ENCODE results near the gene REEP2. TPM values are rescaled to one million over a fixed set of nuclear protein-coding genes. Genes with fewer than 3 reads are reported as not detected.
A peak's percentile ranks its signal among the peaks of the same experiment; 100 is the strongest.

REEP2 gene
- polyA plus RNA-seq, 1 donor from 2014 or later: 146 TPM

DNA sequence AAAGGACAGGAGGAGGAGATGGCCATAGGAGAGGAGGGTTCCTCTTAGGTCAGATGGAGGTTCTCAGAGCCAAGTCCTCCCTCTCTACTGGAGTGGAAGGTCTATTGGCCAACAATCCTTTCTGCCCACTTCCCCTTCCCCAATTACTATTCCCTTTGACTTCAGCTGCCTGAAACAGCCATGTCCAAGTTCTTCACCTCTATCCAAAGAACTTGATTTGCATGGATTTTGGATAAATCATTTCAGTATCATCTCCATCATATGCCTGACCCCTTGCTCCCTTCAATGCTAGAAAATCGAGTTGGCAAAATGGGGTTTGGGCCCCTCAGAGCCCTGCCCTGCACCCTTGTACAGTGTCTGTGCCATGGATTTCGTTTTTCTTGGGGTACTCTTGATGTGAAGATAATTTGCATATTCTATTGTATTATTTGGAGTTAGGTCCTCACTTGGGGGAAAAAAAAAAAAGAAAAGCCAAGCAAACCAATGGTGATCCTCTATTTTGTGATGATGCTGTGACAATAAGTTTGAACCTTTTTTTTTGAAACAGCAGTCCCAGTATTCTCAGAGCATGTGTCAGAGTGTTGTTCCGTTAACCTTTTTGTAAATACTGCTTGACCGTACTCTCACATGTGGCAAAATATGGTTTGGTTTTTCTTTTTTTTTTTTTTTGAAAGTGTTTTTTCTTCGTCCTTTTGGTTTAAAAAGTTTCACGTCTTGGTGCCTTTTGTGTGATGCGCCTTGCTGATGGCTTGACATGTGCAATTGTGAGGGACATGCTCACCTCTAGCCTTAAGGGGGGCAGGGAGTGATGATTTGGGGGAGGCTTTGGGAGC lies 29.5 kb downstream of the REEP2 start:
- Histone ChIP-seq H3K27ac (ENCODE audit: low read length) (no peak overlapping the region), H3K9me2 (ENCODE audit: insufficient read depth, low read length) (no peaks in the 10 kb centered on the region), H3K27me3 (ENCODE audit: insufficient read depth, low read depth, low read length) (peaks cover 23% of the 10 kb centered on the region), H3K4me3 (ENCODE audit: low read length) (peak overlapping the region; percentile 84), H3K9me3 (ENCODE audit: low read length) (no peaks in the 10 kb centered on the region), H3F3A (ENCODE audit: insufficient read depth, low read length, poor library complexity, severe bottlenecking) (no peaks in the 10 kb centered on the region), H4K20me1 (ENCODE audit: insufficient read depth) (peaks cover 4% of the 10 kb centered on the region), H3K79me2 (replicated peaks; ENCODE audit: insufficient read depth, low read length) (no peaks in the 10 kb centered on the region), H3K4me2 (ENCODE audit: low read length) (no peak overlapping the region), H2AFZ (ENCODE audit: low read depth, low read length) (no peak overlapping the region), H3K36me3 (ENCODE audit: insufficient read depth, low read length) (no peaks in the 10 kb centered on the region), H3K9ac (ENCODE audit: low read length) (no peak overlapping the region)
- TF ChIP-seq, protein P1, sequence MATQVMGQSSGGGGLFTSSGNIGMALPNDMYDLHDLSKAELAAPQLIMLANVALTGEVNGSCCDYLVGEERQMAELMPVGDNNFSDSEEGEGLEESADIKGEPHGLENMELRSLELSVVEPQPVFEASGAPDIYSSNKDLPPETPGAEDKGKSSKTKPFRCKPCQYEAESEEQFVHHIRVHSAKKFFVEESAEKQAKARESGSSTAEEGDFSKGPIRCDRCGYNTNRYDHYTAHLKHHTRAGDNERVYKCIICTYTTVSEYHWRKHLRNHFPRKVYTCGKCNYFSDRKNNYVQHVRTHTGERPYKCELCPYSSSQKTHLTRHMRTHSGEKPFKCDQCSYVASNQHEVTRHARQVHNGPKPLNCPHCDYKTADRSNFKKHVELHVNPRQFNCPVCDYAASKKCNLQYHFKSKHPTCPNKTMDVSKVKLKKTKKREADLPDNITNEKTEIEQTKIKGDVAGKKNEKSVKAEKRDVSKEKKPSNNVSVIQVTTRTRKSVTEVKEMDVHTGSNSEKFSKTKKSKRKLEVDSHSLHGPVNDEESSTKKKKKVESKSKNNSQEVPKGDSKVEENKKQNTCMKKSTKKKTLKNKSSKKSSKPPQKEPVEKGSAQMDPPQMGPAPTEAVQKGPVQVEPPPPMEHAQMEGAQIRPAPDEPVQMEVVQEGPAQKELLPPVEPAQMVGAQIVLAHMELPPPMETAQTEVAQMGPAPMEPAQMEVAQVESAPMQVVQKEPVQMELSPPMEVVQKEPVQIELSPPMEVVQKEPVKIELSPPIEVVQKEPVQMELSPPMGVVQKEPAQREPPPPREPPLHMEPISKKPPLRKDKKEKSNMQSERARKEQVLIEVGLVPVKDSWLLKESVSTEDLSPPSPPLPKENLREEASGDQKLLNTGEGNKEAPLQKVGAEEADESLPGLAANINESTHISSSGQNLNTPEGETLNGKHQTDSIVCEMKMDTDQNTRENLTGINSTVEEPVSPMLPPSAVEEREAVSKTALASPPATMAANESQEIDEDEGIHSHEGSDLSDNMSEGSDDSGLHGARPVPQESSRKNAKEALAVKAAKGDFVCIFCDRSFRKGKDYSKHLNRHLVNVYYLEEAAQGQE (IDR thresholded peaks at IDR 0.05; ENCODE audit: borderline replicate concordance): no peak
- TF ChIP-seq SMC3 (conservative IDR thresholded peaks at IDR 0.05; ENCODE audit: poor library complexity): no peak
- no peak for TF ChIP-seq EZH2 (IDR thresholded peaks at IDR 0.05; ENCODE audit: borderline replicate concordance, insufficient read depth, low read length, poor library complexity, severe bottlenecking)
- TF ChIP-seq EP300 (conservative IDR thresholded peaks at IDR 0.05; ENCODE audit: poor library complexity, severe bottlenecking): no peak
- TF ChIP-seq, protein P2, sequence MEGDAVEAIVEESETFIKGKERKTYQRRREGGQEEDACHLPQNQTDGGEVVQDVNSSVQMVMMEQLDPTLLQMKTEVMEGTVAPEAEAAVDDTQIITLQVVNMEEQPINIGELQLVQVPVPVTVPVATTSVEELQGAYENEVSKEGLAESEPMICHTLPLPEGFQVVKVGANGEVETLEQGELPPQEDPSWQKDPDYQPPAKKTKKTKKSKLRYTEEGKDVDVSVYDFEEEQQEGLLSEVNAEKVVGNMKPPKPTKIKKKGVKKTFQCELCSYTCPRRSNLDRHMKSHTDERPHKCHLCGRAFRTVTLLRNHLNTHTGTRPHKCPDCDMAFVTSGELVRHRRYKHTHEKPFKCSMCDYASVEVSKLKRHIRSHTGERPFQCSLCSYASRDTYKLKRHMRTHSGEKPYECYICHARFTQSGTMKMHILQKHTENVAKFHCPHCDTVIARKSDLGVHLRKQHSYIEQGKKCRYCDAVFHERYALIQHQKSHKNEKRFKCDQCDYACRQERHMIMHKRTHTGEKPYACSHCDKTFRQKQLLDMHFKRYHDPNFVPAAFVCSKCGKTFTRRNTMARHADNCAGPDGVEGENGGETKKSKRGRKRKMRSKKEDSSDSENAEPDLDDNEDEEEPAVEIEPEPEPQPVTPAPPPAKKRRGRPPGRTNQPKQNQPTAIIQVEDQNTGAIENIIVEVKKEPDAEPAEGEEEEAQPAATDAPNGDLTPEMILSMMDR (IDR thresholded peaks at IDR 0.05; ENCODE audit: poor library complexity, severe bottlenecking): no peak
- no peak for TF ChIP-seq TAF1 (IDR thresholded peaks at IDR 0.05; ENCODE audit: low read depth)
- no peak for TF ChIP-seq RAD21 (conservative IDR thresholded peaks at IDR 0.05)
- TF ChIP-seq POLR2AphosphoS5 (IDR thresholded peaks at IDR 0.05): no peak
- TF ChIP-seq MXI1 (conservative IDR thresholded peaks at IDR 0.05; ENCODE audit: poor library complexity, severe bottlenecking): no peak

DNA sequence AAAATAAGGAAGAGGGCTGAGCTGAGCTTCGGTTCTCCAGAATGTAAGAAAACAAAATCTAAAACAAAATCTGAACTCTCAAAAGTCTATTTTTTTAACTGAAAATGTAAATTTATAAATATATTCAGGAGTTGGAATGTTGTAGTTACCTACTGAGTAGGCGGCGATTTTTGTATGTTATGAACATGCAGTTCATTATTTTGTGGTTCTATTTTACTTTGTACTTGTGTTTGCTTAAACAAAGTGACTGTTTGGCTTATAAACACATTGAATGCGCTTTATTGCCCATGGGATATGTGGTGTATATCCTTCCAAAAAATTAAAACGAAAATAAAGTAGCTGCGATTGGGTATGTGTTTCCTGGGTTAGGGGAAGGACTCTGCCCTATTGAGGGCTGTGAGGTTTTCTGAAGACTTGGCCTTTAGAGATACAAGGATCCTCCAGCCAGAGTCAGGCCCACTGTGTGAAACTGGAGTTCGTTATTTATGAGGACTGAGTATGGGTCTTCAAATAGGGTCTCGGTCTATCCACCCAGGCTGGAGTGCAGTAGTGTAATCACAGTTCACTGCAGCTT lies 30.2 kb downstream of the REEP2 start:
- no peaks in the 10 kb centered on the region for H3K36me3 ChIP-seq (ENCODE audit: insufficient read depth, low read length)
- H3K27me3 ChIP-seq (ENCODE audit: insufficient read depth, low read depth, low read length): peaks cover 23% of the 10 kb centered on the region
- no peak overlapping the region for H3K9ac ChIP-seq (ENCODE audit: low read length)
- no peak overlapping the region for H2AFZ ChIP-seq (ENCODE audit: low read depth, low read length)
- no peaks in the 10 kb centered on the region for H3K9me3 ChIP-seq (ENCODE audit: low read length)
- no peak overlapping the region for H3K27ac ChIP-seq (ENCODE audit: low read length)
- H3K4me2 ChIP-seq (ENCODE audit: low read length): no peak overlapping the region
- no peaks in the 10 kb centered on the region for H3F3A ChIP-seq (ENCODE audit: insufficient read depth, low read length, poor library complexity, severe bottlenecking)
- H3K9me2 ChIP-seq (ENCODE audit: insufficient read depth, low read length): no peaks in the 10 kb centered on the region
- TF ChIP-seq MXI1 (conservative IDR thresholded peaks at IDR 0.05; ENCODE audit: poor library complexity, severe bottlenecking): no peak
- no peak for TF ChIP-seq POLR2AphosphoS5 (IDR thresholded peaks at IDR 0.05)
- TF ChIP-seq TAF1 (IDR thresholded peaks at IDR 0.05; ENCODE audit: low read depth): no peak
- no peak for TF ChIP-seq SMC3 (conservative IDR thresholded peaks at IDR 0.05; ENCODE audit: poor library complexity)
- TF ChIP-seq, protein P1 (IDR thresholded peaks at IDR 0.05; ENCODE audit: borderline replicate concordance): no peak
- no peak for TF ChIP-seq EZH2 (IDR thresholded peaks at IDR 0.05; ENCODE audit: borderline replicate concordance, insufficient read depth, low read length, poor library complexity, severe bottlenecking)
- TF ChIP-seq, protein P2 (IDR thresholded peaks at IDR 0.05; ENCODE audit: poor library complexity, severe bottlenecking): no peak
- TF ChIP-seq RAD21 (conservative IDR thresholded peaks at IDR 0.05): no peak
- no peak for TF ChIP-seq EP300 (conservative IDR thresholded peaks at IDR 0.05; ENCODE audit: poor library complexity, severe bottlenecking)
- H3K79me2 ChIP-seq (replicated peaks; ENCODE audit: insufficient read depth, low read length): no peaks in the 10 kb centered on the region
- H3K4me3 ChIP-seq (ENCODE audit: low read length): no peak overlapping the region
- peaks cover 4% of the 10 kb centered on the region for H4K20me1 ChIP-seq (ENCODE audit: insufficient read depth)

Measured in neural cell (in vitro differentiated cells).